Esophagus muscularis mucosa (tissue), 4 donors: ENCODE data around the gene CTSV. TPM values are rescaled to one million over a fixed set of nuclear protein-coding genes. Genes with fewer than 3 reads are reported as not detected.
"Not testable (repeated sequence)": the region's sequence is repeated elsewhere in the genome, so short reads cannot be mapped to it uniquely, and the experiment has no call there.

ENCODE experiments used
- DNase-seq: peaks from one replicate; pipeline ENCODE4 v3.0.0-alpha.2; 2017; ENCODE audit errors: extremely low spot score
- H3K27ac ChIP-seq, 4 donors: fragments of 200-600 bp; sonication (generic); replicated peaks in 1 of 4; 1 replicate in 3 of 4; 2 replicates in 1 of 4; pipeline ENCODE4 v1.5.1; 2016 to 2019; ENCODE audit warnings: mild to moderate bottlenecking in 1 of 4
- H3K27me3 ChIP-seq, 4 donors: fragments of 200-600 bp; sonication (generic); one replicate each; pipeline versions ENCODE4 v1.5.1 to v1.6.0; 2016 to 2019
- H3K36me3 ChIP-seq, 4 donors: fragments of 200-600 bp; sonication (generic); one replicate each; pipeline ENCODE4 v1.5.1; 2016 to 2019
- H3K4me1 ChIP-seq, 4 donors: fragments of 200-600 bp; sonication (generic); one replicate each; pipeline ENCODE4 v1.5.1; 2016 to 2019
- H3K4me3 ChIP-seq, 4 donors: fragments of 200-600 bp; sonication (generic); 1 replicate in 2 of 4; 2 replicates in 2 of 4; pipeline ENCODE4 v1.5.1; 2016 to 2019; ENCODE audit warnings: mild to moderate bottlenecking in 4 of 4, moderate library complexity in 1 of 4
- H3K9me3 ChIP-seq, 4 donors: fragments of 200-600 bp; sonication (generic); 1 replicate in 3 of 4; 2 replicates in 1 of 4; pipeline ENCODE4 v1.5.1; 2016 to 2019
- WGBS: methylation state at CpG from one replicate; pipeline ENCODE4 v1.1.5; 2018; 5-methylcytosine and 5-hydroxymethylcytosine counted together
- intact Hi-C: fragments of 100-400 bp; cut with DNase I; formaldehyde crosslinking; loops from one replicate; pipeline ENCODE4 v1.15.1; 2023
- total RNA-seq, 4 donors: library from RNA; depleted of rRNA; stranded (reverse); fragments of >200 nt; gene quantifications; one replicate each; pipeline versions ENCODE4 v1.1.0 to v1.2.1, GENCODE V29; 2016

The CTSV gene
- total RNA-seq, 4 donors from 2014 or later: not detected

DNA sequence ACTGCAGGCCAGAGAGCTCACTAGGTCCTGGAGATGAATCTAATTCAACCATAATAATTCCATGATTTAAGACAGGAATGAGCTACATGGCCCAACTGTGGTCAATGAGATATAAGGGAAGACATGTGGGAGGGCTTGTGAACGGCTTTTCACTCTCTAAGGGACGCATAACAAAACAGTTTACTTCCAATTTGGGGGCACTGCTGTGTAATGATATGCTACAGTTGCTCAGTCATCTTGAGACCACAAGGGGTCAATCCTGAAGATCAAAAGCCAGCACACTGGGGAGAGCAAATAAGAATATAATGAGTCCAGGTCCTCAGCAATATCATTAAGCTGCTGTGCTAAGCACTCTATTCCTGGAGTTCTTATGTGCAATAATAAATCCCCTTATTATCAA lies 46.6 kb downstream of the CTSV start:
- H3K9me3 ChIP-seq, H3K27me3 ChIP-seq, H3K4me3 ChIP-seq, H3K36me3 ChIP-seq, H3K27ac ChIP-seq, H3K4me1 ChIP-seq, DNase-seq, intact Hi-C loops: not testable (repeated sequence)
- WGBS: 90% methylated on average over 2 of the region's 2 CpGs

DNA sequence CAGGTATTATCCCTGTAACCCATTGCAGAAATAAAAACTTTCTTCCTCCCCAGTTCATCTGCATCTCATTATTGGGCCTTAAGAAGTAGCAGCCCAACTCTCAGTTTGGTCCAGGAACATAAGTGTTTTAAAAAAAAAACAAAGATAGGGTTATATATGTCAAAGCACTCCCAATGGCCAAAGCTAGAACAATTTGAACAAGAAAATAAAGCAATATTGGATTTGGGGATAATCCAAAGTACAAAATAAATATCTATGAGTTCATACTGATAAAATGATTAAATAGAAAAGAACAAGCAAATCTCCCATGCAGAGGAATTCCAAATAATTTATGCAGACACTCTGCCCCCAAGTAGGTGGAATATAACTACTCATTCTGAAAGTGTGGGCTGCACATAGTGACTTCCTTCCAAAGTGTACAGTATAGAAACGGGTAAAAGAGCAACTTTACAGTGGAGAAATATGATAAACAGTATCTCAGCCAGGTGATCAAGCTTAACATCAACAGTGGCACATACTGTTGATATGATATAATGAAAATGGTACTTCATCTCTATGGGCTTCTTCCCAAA lies 49.1 kb downstream of the CTSV start:
- H3K9me3 ChIP-seq, H3K4me1 ChIP-seq, H3K27me3 ChIP-seq, intact Hi-C loops, H3K4me3 ChIP-seq, H3K27ac ChIP-seq, H3K36me3 ChIP-seq, DNase-seq: not testable (repeated sequence)
- 69% methylated on average over 1 of the region's 1 CpG for WGBS

DNA sequence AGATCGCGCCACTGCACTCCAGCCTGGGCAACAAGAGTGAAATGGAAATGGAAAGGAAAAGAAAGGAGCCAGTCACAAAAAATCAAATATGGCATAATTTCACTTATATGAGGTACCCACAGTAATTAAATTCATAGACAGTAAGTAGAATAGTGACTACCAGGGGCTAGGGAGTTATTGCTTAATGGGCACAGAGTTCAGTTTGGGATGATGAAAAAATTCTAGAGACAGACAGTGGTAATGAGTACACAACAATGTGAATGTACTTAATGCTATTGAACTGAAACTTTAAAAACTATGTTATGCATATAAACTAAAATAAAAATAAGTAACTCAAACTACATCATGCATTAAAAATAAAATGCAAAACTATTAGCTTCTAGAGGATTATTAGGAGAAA lies 54.1 kb downstream of the CTSV start:
- DNase-seq, intact Hi-C loops, H3K9me3 ChIP-seq, H3K27me3 ChIP-seq, H3K36me3 ChIP-seq, H3K27ac ChIP-seq, H3K4me1 ChIP-seq, H3K4me3 ChIP-seq: not testable (repeated sequence)
- 96% methylated on average over 2 of the region's 2 CpGs for WGBS

DNA sequence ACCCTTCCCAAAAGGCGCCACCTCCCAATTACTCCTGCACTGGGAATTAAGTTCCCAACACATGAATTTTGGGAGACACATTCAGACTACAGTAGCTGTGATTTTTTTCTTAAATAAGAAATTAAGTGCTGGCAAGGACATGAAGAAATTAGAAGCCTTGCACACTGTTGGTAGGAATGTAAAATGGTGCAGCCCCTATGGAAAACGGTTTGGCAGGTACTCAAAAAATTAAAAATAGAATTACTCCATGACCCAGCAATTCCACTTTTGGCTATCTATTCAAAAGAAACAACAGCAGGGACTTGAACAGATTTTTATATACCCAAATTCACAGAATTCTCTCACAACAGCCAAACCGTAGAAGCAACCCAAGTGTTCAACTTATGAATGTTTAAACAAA lies 54.8 kb downstream of the CTSV start:
- H3K4me1 ChIP-seq, DNase-seq, H3K27me3 ChIP-seq, H3K27ac ChIP-seq, H3K36me3 ChIP-seq, intact Hi-C loops, H3K9me3 ChIP-seq, H3K4me3 ChIP-seq: not testable (repeated sequence)
- 72% methylated on average over 3 of the region's 3 CpGs for WGBS

DNA sequence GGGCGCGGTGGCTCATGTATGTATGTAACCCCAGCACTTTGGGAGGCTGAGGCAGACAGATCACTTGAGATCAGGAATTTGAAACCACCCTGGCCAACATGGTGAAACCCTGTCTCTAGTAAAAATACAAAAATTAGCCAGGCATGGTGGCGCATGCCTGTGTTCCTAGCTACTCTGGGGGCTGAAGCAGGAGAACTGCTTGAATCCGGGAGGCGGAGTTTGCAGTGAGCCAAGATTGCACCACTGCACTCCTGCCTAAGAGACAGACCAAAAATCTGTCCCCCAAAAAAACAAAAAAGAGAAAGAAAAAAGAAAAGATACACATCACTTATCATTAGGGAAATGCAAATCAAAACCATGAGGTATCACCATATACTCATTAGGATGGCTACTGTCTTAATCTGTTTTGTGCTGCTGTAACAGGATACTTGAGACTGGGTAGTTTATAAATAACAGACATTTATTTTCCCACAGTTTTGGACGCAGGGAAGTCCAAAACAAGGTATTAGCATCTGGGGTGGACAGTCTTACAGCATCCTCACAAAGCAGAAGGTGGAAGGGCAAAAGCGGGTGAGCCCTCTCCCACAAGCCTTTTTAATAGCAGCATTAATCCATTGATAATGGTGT lies 55.3 kb downstream of the CTSV start:
- intact Hi-C loops, DNase-seq, H3K27ac ChIP-seq, H3K9me3 ChIP-seq, H3K27me3 ChIP-seq, H3K4me1 ChIP-seq, H3K4me3 ChIP-seq, H3K36me3 ChIP-seq: not testable (repeated sequence)
- WGBS: 92% methylated on average over 7 of the region's 7 CpGs

Other genes with a start within 250 kb of the CTSV start
- 10 to 100 TPM in 1 of 4 donors, 1 to 10 TPM in 3; 5.8 to 17.0 (median 7.5) TPM for gene ZNF782, start 184.6 kb downstream of the CTSV start, total RNA-seq
- not detected for gene NUTM2G, start 110.3 kb downstream of the CTSV start, total RNA-seq